H9 (cell line): ENCODE results near the gene PHACTR1. TPM values are rescaled to one million over a fixed set of nuclear protein-coding genes. Genes with fewer than 3 reads are reported as not detected.
A peak's percentile ranks its signal among the peaks of the same experiment; 100 is the strongest.

Experiments used
- DNase-seq: peaks from one replicate; pipeline ENCODE4 v3.0.0-alpha.2; 2017
- H2AFZ ChIP-seq: one replicate; pipeline ENCODE4 v1.6.1; 2013; ENCODE audit warnings: mild to moderate bottlenecking, low read length, control low read depth, moderate library complexity
- H2AK5ac ChIP-seq: 2 replicates; pipeline ENCODE4 v1.6.1; 2013; ENCODE audit warnings: low read length, control low read depth, mixed read lengths; ENCODE audit not compliant: insufficient read length
- H2BK120ac ChIP-seq: one replicate; pipeline ENCODE4 v1.6.1; 2013; ENCODE audit warnings: low read depth, mild to moderate bottlenecking, low read length, control low read depth, inconsistent platforms; ENCODE audit not compliant: poor library complexity, severe bottlenecking
- H2BK12ac ChIP-seq: 2 replicates; pipeline ENCODE4 v1.6.1; 2013; ENCODE audit warnings: low read length, control low read depth, mixed read lengths, low read depth; ENCODE audit not compliant: insufficient read length
- H2BK15ac ChIP-seq: 2 replicates; pipeline ENCODE4 v1.6.1; 2013; ENCODE audit warnings: low read depth, low read length, control low read depth
- H2BK20ac ChIP-seq: one replicate; pipeline ENCODE4 v1.6.1; 2013; ENCODE audit warnings: low read depth, mild to moderate bottlenecking, low read length, control low read depth, inconsistent platforms; ENCODE audit not compliant: poor library complexity, severe bottlenecking
- H2BK5ac ChIP-seq: 2 replicates; pipeline ENCODE4 v1.6.1; 2013; ENCODE audit warnings: low read length, control low read depth, mixed read lengths; ENCODE audit not compliant: insufficient read length
- H3K14ac ChIP-seq: 2 replicates; pipeline ENCODE4 v1.6.1; 2013; ENCODE audit warnings: low read length, control low read depth; ENCODE audit not compliant: insufficient read depth
- H3K18ac ChIP-seq: 2 replicates; pipeline ENCODE4 v1.6.1; 2013; ENCODE audit warnings: low read depth, mild to moderate bottlenecking, mixed read lengths, low read length, control low read depth; ENCODE audit not compliant: insufficient read length
- H3K23ac ChIP-seq: 2 replicates; pipeline ENCODE4 v1.6.1; 2013; ENCODE audit warnings: low read length, control low read depth, mixed read lengths, low read depth; ENCODE audit not compliant: insufficient read length
- H3K23me2 ChIP-seq: 2 replicates; pipeline ENCODE4 v1.6.1; 2013; ENCODE audit warnings: low read depth, mild to moderate bottlenecking, mixed read lengths, low read length, control low read depth; ENCODE audit not compliant: insufficient read length, poor library complexity, severe bottlenecking
- H3K27ac ChIP-seq: 2 replicates; pipeline ENCODE4 v1.5.1; 2013; ENCODE audit warnings: low read length, control low read depth, mixed read lengths, low read depth; ENCODE audit not compliant: insufficient read length
- H3K27me3 ChIP-seq: 2 replicates; pipeline ENCODE4 v1.6.1; 2013; ENCODE audit warnings: low read length, control low read depth, inconsistent platforms; ENCODE audit not compliant: insufficient read depth
- H3K4ac ChIP-seq: 2 replicates; pipeline ENCODE4 v1.6.1; 2013; ENCODE audit warnings: low read depth, mild to moderate bottlenecking, control low read depth, inconsistent platforms, low read length, moderate library complexity
- H3K4me1 ChIP-seq: 2 replicates; pipeline ENCODE4 v1.6.1; 2013; ENCODE audit warnings: low read length, control low read depth, inconsistent platforms; ENCODE audit not compliant: insufficient read depth
- H3K4me2 ChIP-seq: 2 replicates; pipeline ENCODE4 v1.6.1; 2013; ENCODE audit warnings: low read length, control low read depth, mixed read lengths; ENCODE audit not compliant: insufficient read length, insufficient read depth
- H3K56ac ChIP-seq: 2 replicates; pipeline ENCODE4 v1.6.1; 2013; ENCODE audit warnings: low read depth, mild to moderate bottlenecking, mixed read lengths, low read length, control low read depth; ENCODE audit not compliant: insufficient read length
- H3K79me1 ChIP-seq: 2 replicates; pipeline ENCODE4 v1.6.1; 2013; ENCODE audit warnings: low read depth, mild to moderate bottlenecking, moderate library complexity, low read length, control low read depth, inconsistent platforms; ENCODE audit not compliant: insufficient read depth, poor library complexity, severe bottlenecking
- H3K79me2 ChIP-seq: 2 replicates; pipeline ENCODE4 v1.6.1; 2013; ENCODE audit warnings: low read length, control low read depth, inconsistent platforms; ENCODE audit not compliant: insufficient read depth
- H3K9ac ChIP-seq: 2 replicates; pipeline ENCODE4 v1.6.1; 2013; ENCODE audit warnings: low read length, control low read depth, mixed read lengths; ENCODE audit not compliant: insufficient read length; ENCODE audit errors: extremely low read depth
- H3K9me3 ChIP-seq: one replicate; pipeline ENCODE4 v1.6.1; 2013; ENCODE audit warnings: low read depth, low read length, inconsistent platforms; ENCODE audit not compliant: control insufficient read depth
- H3T11ph ChIP-seq: one replicate; pipeline ENCODE4 v1.6.1; 2013; ENCODE audit warnings: mild to moderate bottlenecking, low read length, control low read depth, inconsistent platforms
- H4K20me1 ChIP-seq: one replicate; pipeline ENCODE4 v1.6.1; 2013; ENCODE audit not compliant: control insufficient read depth, insufficient read length, insufficient read depth
- H4K5ac ChIP-seq: 2 replicates; pipeline ENCODE4 v1.6.1; 2013; ENCODE audit warnings: low read depth, mild to moderate bottlenecking, mixed read lengths, low read length, control low read depth; ENCODE audit not compliant: insufficient read length
- H4K8ac ChIP-seq: replicated peaks from 2 replicates; pipeline ENCODE4 v1.6.1; 2013; ENCODE audit warnings: low read length, control low read depth, mixed read lengths, low read depth; ENCODE audit not compliant: insufficient read length
- H4K91ac ChIP-seq: 2 replicates; pipeline ENCODE4 v1.6.1; 2013; ENCODE audit warnings: low read depth, mild to moderate bottlenecking, moderate library complexity, mixed read lengths, low read length, control low read depth; ENCODE audit not compliant: insufficient read length
- H3K27ac Mint-ChIP-seq, 3 experiments: 2 replicates in 2 of 3; 3 replicates in 1 of 3; pipeline ENCODE4 v1.8.0; 2020 to 2021; ENCODE audit warnings: mixed read lengths in 3 of 3, mild to moderate bottlenecking in 1 of 3, moderate library complexity in 1 of 3
- H3K27me3 Mint-ChIP-seq: 2 replicates; pipeline ENCODE4 v1.8.0; 2021; ENCODE audit warnings: low read depth, mild to moderate bottlenecking, moderate library complexity, mixed read lengths
- H3K36me3 Mint-ChIP-seq, 3 experiments: 2 replicates in 2 of 3; 3 replicates in 1 of 3; pipeline ENCODE4 v1.8.0; 2020 to 2021; ENCODE audit warnings: low read depth in 3 of 3, mixed read lengths in 3 of 3; ENCODE audit not compliant: insufficient read depth in 1 of 3
- H3K4me1 Mint-ChIP-seq, 2 experiments: 2 replicates each; pipeline ENCODE4 v1.8.0; 2020; ENCODE audit warnings: mixed read lengths in 2 of 2
- H3K4me3 Mint-ChIP-seq, 2 experiments: 2 replicates in 1 of 2; 3 replicates in 1 of 2; pipeline ENCODE4 v1.8.0; 2020 to 2021; ENCODE audit warnings: mild to moderate bottlenecking in 2 of 2, mixed read lengths in 2 of 2, moderate library complexity in 1 of 2
- H3K9me3 Mint-ChIP-seq, 2 experiments: 2 replicates in 1 of 2; 3 replicates in 1 of 2; pipeline ENCODE4 v1.8.0; 2020; ENCODE audit warnings: mild to moderate bottlenecking in 2 of 2, mixed read lengths in 2 of 2, moderate library complexity in 1 of 2
- CTCF ChIP-seq: fragments of 200-600 bp; sonication (generic); conservative IDR thresholded peaks from 3 replicates; pipeline ENCODE4 v1.8.0; 2021; ENCODE audit warnings: antibody characterized with exemption, mild to moderate bottlenecking
- WGBS: extraction: QIAGEN DNeasy Blood & Tissue Kit; methylation state at CpG from one replicate; pipeline ENCODE4 v1.1.7; 2013; ENCODE audit warnings: missing lambda C conversion rate, low lambda C conversion rate, mixed read lengths; ENCODE audit not compliant: insufficient read length; ENCODE audit errors: extremely low coverage; 5-methylcytosine and 5-hydroxymethylcytosine counted together
- total RNA-seq: library from RNA; stranded (reverse); gene quantifications from 2 replicates; pipeline ENCODE4 v1.2.1, GENCODE V29; 2021

Gene PHACTR1
- total RNA-seq, 1 experiment from 2014 or later: 15.9 TPM

- Histone ChIP-seq H2BK20ac (no peak overlapping the region), H2AK5ac (no peak overlapping the region), H3K27ac (no peak overlapping the region), H3K4ac (no peak overlapping the region), H3K27me3 (no peaks in the 10 kb centered on the region), H3K14ac (no peak overlapping the region), H2AFZ (no peak overlapping the region), H4K20me1 (no peaks in the 10 kb centered on the region), H3T11ph (no peak overlapping the region), H4K8ac (no peak overlapping the region), H3K23ac (no peak overlapping the region), H3K56ac (no peak overlapping the region), H3K9ac (no peak overlapping the region), H3K23me2 (no peaks in the 10 kb centered on the region), H3K79me2 (no peaks in the 10 kb centered on the region), H2BK12ac (no peak overlapping the region), H3K4me2 (no peak overlapping the region), H3K9me3 (no peaks in the 10 kb centered on the region), H3K18ac (no peak overlapping the region), H2BK120ac (no peak overlapping the region), H4K91ac (no peak overlapping the region), H3K4me1 (no peaks in the 10 kb centered on the region), H2BK15ac (no peak overlapping the region), H3K79me1 (no peaks in the 10 kb centered on the region), H4K5ac (no peak overlapping the region), H2BK5ac (no peak overlapping the region)
- H3K27me3 Mint-ChIP-seq: no peaks in the 10 kb centered on the region
- H3K27ac Mint-ChIP-seq: no peak overlapping the region
- no peak overlapping the region for H3K4me3 Mint-ChIP-seq
- DNase-seq: no peak
- peak; percentile 38; the same call in 2 of the 3 replicates for TF ChIP-seq CTCF
- H3K9me3 Mint-ChIP-seq: no peaks in the 10 kb centered on the region
- no CpG with 5 or more reads among the region's 4 CpGs for WGBS
- peaks cover 3 to 6% of the 10 kb centered on the region in 2 experiments; a peak in 3 of 4 replicates for H3K4me1 Mint-ChIP-seq
- no peaks in the 10 kb centered on the region for H3K36me3 Mint-ChIP-seq
These were observed 182.7 kb downstream of the PHACTR1 start for GRCh38 chr6:12899046-12899833.
